Epithelial cell of proximal tubule (primary cell): ENCODE measurements around the gene KRT17. TPM values are rescaled to one million over a fixed set of nuclear protein-coding genes. Genes with fewer than 3 reads are reported as not detected.
A peak's percentile ranks its signal among the peaks of the same experiment; 100 is the strongest.
"Not testable (repeated sequence)": the region's sequence is repeated elsewhere in the genome, so short reads cannot be mapped to it uniquely, and the experiment has no call there.

Source experiments
- DNase-seq: peaks from one replicate; pipeline ENCODE4 v3.0.0-alpha.2; 2011; ENCODE audit warnings: low read depth
- H3K4me3 ChIP-seq: 2 replicates; pipeline ENCODE4 v1.5.1; 2011; ENCODE audit warnings: low read depth, mild to moderate bottlenecking, low read length
- total RNA-seq: library from RNA; depleted of rRNA; stranded (reverse); fragments of >200 nt; gene quantifications from 2 replicates; pipeline ENCODE4 v1.2.3, GENCODE V29; 2015
- TF ChIP-seq, protein P1 (sequence below): conservative IDR thresholded peaks from 2 replicates; pipeline ENCODE4 v1.5.1; 2012; ENCODE audit warnings: low read depth, mild to moderate bottlenecking, low read length

The KRT17 gene
- total RNA-seq, 1 donor from 2014 or later = 20.8 TPM

DNA sequence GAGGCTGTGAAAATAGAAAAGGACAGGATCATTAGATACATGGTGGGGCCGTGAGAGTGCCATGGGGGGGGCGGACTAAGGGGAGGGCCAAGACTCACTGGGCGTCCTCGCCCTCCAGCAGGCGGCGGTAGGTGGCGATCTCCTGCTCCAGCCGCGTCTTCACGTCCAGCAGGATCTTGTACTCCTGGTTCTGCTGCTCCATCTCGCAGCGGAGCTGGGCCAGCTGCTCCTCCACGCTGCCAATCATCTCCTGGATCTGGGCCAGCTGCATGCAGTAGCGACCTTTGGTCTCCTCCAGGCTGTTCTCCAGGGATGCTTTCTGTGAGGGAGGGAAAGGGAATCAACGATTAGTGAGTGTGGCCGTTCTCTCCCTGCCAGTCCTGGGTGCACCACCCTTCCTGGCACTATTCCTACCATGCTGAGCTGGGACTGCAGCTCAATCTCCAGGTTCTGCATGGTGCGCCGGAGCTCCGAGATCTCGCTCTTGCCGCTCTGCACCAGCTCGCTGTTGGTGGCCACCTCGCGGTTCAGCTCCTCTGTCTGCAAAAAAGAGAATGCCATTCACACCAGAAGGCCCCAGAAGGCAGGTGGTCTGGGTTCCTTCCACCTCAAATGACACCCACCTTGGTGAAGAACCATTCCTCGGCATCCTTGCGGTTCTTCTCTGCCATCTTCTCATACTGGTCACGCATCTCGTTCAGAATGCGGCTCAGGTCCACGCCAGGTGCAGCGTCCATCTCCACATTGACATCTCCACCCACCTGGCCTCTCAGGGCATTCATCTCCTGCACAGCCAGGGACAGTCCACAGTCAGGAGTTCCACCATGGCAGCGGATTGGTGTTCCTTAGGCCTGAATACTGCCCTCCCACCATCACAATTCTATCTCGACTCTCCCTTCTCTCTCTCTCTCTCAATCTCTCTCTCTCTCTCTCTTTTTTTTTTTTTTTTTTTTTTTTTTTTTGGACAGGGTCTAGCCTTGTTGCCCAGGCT lies 40.9 kb downstream of the KRT17 start:
- TF ChIP-seq, protein P1, sequence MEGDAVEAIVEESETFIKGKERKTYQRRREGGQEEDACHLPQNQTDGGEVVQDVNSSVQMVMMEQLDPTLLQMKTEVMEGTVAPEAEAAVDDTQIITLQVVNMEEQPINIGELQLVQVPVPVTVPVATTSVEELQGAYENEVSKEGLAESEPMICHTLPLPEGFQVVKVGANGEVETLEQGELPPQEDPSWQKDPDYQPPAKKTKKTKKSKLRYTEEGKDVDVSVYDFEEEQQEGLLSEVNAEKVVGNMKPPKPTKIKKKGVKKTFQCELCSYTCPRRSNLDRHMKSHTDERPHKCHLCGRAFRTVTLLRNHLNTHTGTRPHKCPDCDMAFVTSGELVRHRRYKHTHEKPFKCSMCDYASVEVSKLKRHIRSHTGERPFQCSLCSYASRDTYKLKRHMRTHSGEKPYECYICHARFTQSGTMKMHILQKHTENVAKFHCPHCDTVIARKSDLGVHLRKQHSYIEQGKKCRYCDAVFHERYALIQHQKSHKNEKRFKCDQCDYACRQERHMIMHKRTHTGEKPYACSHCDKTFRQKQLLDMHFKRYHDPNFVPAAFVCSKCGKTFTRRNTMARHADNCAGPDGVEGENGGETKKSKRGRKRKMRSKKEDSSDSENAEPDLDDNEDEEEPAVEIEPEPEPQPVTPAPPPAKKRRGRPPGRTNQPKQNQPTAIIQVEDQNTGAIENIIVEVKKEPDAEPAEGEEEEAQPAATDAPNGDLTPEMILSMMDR = no peak
- H3K4me3 ChIP-seq = no peak overlapping the region
- DNase-seq = no peak

DNA sequence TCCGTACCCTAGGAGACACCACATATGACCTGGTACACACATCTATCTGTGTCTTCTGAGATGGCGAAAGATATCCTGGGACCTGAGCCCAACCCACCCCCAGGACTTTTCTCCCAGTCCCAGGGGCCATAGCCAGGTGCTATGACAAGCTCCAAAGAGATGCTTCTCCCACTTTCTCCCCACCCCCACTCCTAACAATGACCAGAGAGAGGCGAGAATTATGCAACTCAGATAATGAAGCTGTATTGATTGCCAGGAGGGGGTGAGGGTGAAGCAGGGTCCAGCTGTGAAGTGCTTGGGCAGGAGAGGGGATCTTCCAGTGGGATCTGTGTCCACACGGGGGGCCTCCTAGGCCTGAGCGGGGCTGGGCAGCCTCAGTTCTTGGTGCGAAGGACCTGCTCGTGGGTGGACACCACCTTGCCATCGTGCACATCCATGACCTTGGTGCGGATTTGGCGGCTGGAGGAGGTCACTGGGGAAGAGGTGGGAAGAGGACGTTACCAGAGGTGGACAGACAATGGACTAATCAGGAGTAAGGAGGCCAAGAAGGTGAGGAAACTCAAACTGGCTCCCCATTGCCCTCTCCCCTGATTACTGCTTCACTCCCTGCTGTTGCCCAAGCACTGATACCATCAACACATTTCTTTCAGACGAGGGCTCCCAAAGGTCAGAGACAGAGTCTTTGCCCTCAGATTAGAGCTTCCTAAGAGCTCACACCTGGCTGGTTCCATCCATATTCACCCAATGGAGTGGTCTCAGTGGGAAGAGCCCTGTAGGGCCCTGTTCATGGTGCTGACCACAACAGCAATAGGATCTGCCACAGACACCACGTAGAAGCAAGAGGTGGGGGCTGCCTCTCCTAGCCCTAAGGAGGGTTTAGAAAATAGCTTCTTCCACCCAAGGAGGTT lies 42.1 kb downstream of the KRT17 start:
- not testable (repeated sequence) for DNase-seq, H3K4me3 ChIP-seq

DNA sequence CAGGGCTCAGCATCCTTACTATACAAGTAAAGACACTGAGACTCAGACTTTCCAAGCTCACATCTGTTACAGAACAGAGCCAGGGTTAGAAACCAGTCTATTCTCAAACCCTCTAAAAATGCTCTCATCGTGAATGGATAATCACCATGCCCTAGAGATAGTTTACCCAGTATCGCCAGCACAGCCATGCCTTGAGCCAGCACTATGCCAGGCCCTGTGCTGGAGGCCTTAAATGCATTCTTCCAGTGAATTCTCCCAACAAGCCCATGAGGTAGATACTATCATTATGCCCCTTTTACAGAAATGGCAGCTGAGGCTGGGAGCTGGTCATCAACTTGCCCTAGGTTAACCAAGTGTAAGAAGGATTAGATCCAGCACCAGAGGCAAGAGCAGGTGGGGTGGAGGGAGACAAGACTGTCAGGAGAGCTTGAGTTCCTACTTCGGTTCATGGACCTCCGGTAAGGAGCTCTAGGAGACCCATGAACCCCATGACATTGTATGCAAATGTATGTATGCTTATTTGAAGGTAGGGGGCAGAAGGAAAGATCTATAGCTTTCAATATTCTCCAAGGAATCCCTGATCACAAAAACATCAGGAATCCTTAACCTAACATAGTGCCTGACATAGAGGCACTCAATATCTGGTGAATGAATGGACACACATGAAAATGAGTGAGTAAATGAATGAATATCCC lies 42.9 kb downstream of the KRT17 start:
- TF ChIP-seq, protein P1 = no peak
- DNase-seq = no peak
- H3K4me3 ChIP-seq = no peak overlapping the region

DNA sequence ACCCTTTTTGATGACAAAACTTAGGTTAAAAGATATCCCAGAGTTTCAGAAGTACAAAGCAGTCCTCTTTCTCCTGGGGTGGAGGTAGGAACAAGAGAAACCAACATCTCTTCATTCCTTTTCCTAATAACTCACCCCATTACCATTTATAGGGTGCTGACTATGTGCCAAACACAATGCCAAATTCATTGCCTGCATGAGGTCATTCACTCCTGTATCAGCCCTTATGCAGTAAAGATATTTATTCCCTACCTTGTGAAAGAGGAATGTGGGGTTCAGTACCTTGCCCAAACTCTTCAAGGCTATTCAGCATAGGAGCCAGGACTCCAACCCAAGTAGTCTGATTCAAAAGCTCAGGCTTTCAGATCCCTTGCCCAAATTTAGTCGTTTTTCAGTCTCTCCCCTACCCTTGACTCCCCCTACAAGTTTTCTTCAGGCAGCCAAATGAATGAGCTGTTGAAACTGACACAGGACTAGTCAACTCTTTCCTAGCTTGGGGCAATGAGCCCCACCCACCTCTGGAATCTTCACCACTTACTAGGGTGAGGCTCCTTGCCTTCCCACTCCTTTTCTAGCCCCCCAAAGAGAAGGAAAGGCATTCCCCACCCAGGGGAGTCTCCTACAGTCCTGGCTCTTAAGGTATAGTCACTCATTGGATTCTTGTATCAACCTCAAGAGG lies 43.5 kb downstream of the KRT17 start:
- TF ChIP-seq, protein P1 = no peak
- H3K4me3 ChIP-seq = no peak overlapping the region
- no peak for DNase-seq

DNA sequence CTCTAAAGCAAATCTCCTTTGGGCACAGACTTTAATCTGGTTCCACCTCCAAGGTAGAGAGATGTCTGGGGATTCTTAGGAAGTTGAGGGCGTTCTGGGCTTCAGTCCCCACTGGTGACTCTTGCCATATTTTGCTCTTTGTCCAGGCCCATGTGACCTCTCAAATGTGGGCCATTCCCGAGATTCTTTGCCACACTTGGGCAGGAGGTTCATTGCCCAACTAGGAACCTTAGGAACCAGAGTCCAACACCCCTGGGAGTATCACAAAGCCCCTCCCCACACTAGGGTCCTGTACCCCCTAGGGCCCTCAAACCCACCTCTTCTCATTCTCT lies 44.2 kb downstream of the KRT17 start:
- H3K4me3 ChIP-seq = no peak overlapping the region
- no peak for DNase-seq
- TF ChIP-seq, protein P1 = no peak

DNA sequence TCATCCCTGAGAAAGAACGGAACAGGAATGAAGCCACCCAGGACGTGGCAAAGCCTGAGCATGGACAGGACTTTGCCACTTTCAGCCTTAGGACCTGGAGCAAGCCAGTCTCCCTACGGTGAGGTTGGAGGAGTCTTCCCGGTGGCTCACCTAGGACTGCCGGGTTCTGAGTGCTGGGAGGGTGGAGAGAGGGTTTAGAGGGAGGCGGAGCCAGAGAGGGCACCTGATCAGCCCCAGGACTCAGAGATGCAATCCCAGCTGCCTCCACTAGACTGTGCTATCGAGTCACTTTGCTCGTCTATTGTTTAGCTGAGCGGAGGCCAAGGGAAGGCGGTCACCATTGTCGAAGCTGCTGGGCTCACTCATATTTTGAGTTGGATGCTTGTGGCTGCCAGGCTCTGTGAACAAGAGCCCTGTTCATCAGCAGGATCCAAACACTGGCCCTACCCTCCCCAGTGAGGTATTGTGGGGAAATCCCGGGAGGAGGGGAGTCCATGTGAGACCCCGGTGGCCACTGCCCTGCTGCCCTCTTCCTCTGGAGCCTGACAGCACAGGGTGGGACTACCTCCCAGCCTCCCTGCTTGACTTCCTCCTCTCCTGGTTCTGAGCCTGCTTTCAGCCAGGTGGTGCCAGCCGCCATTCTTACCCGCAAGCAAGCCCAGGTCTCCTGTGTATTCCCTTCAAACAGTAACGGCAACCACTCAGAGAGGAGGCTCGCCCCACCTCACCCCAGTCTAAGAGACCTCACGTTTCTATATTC lies 44.7 kb downstream of the KRT17 start:
- DNase-seq = peak; percentile 32
- H3K4me3 ChIP-seq = peak overlapping the region; percentile 12
- TF ChIP-seq, protein P1 = peak; percentile 91
